ENCODE measurements around the gene TCF15.
"Not testable (repeated sequence)": the region's sequence is repeated elsewhere in the genome, so short reads cannot be mapped to it uniquely, and the experiment has no call there.

TCF15 gene

DNA sequence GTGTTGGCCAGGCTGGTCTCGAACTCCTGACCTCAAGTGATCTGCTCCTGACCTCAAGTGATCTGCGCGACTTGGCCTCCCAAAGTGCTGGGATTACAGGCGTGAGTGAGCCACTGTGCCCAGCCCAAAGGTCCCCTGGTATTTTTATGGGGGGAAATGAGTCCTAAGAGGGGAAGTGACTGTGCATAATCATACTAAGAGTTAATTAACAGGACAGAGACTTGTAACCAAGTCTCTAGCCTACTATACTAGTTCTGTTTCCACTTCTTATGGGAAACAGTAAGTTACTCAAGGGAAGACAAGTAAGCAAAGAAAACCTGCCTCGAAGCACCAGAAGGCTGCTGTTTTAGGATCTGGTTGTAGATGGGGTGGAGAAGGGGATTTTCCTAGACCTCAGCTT, 27.9 kb downstream of the TCF15 start:
- no peak for FAIRE-seq
- DNase-seq (ENCODE audit: low spot score), result no peak

DNA sequence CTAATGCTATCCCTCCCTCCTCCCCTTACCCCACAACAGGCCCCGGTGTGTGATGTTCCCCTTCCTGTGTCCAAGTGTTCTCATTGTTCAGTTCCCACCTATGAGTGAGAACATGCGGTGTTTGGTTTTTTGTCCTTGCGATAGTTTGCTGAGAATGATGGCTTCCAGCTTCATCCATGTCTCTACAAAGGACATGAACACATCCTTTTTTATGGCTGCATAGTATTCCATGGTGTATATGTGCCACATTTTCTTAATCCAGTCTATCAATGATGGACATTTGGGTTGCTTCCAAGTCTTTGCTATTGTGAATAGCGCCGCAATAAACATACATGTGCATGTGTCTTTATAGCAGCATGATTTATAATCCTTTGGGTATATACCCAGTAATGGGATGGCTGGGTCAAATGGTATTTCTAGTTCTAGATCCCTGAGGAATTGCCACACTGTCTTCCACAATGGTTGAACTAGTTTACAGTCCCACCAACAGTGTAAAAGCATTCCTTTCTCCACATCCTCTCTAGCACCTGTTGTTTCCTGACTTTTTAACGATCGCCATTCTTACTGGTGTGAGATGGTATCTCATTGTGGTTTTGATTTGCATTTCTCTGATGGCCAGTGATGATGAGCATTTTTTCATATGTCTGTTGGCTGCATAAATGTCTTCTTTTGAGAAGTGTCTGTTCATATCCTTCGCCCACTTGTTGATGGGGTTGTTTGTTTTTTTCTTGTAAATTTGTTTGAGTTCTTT, 31.0 kb downstream of the TCF15 start:
- not testable (repeated sequence) for DNase-seq (ENCODE audit: low spot score); FAIRE-seq

DNA sequence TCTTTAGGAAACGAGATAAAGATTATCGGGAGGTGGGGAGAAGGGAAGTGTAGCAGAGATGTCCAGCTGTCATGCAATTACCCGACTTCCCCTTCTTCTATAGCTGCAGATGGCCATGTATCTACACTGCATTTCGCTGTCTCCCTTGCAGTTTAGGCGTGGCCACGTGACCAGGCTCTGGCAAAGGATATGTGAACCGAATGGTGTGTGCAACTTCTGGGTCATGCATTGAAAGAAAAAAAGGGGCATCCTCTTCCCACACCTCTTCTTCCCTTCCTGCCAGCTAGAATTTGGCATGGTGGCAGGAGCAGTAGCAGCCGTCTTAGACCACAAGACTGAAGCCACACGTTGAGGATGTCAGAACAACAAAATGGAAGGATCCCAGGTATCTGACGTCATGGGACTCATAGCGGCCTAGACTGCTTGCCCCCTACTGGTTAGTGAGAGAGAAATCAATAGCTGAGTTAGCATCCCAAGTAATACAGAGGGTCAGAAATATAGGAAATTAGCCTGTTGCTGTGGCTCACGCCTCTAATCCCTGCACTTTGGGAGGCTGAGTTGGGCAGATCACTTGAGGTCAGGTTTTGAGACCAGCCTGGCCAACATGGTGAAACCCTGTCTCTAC, 32.8 kb downstream of the TCF15 start:
- no peak for DNase-seq (ENCODE audit: low spot score)
- no peak for FAIRE-seq

DNA sequence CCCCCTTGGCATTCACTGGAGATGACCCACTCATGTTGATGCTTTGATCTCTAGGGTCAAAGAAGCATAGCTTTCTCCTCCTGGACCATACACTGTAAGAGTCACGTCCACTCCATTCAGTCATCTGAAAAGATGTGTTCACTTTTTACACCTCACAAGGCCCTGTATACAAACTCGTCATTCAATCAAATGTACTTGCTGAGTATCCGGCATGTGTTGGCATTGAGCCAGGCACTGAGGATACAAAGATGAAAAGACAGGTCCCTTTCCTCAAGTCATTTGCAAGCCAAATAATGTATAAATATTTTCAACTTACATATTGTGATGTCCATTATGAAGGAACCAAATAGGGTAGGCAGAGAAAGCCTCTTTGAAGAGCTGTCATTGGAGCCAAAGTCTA, 34.0 kb downstream of the TCF15 start:
- FAIRE-seq (no peak), DNase-seq (ENCODE audit: low spot score) (no peak)

DNA sequence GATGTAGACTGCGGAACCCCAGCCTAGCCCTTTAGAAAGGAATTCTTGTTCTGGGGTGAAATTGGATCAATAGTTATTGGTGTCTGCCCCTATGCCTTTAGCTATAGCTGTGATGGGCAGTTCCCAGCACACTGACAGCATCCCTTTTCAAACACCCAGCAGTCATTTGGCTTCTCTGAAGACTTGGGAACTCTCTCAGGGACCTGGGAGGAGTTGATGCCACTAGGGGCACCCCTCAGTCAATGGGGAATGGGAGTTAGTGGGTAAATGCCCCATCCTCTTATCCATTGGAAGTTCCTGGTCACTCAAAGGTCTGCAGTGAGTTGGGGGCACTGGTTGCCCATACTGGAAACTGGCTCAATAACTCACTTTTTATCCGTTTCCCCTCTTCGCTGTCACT, 34.9 kb downstream of the TCF15 start:
- no peak for DNase-seq (ENCODE audit: low spot score)
- FAIRE-seq, result no peak

- no peak for FAIRE-seq
- DNase-seq (ENCODE audit: low spot score), result no peak
Measured at GRCh38 chr20:574297-574942, 35.7 kb downstream of the TCF15 start.

DNA sequence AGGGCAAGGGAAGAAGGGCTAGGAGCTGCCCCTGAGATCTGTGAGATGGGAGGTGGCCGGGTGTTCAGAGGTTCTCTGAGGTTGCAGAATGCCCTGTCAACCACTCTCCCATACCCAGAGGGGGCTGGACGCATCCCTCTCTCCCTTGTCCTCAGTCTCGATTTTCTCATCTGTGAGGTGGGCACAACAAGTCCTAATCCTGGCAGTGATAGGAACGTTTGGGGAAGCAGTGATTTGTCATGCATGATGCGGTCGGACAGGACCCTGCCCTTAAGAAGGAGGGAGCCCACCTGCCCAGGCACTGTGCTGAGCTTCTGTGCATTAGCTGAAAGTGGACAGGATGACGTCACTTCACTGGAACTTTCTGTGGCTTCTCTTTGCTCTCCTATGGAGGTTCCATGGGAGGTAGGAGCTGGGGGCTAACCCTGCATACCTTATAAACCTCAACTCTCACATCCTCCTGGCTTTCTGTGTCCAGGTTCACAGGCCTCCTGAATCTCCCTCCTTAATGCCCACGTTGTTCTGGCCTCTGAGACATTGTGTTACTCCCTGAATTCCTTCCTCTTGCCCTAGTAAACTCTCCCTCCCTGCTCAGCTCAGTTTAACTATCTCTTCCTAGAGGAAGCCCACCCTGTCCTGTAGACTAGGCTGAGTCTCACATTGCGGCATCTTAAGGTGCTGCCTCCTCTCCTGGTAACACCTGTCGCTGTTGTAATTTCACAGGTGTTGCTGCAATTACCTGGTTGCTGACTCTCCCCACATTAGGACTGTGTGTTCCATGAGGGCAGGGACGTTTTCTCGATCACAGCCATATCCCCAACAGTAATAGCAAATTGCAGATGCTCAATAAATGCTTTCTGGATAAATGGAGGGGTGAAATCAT, 36.5 kb downstream of the TCF15 start:
- DNase-seq (ENCODE audit: low spot score) (no peak), FAIRE-seq (no peak)

GRCh38 chr20:572727-573126, 37.4 kb downstream of the TCF15 start:
- FAIRE-seq (no peak), DNase-seq (ENCODE audit: low spot score) (no peak)

DNA sequence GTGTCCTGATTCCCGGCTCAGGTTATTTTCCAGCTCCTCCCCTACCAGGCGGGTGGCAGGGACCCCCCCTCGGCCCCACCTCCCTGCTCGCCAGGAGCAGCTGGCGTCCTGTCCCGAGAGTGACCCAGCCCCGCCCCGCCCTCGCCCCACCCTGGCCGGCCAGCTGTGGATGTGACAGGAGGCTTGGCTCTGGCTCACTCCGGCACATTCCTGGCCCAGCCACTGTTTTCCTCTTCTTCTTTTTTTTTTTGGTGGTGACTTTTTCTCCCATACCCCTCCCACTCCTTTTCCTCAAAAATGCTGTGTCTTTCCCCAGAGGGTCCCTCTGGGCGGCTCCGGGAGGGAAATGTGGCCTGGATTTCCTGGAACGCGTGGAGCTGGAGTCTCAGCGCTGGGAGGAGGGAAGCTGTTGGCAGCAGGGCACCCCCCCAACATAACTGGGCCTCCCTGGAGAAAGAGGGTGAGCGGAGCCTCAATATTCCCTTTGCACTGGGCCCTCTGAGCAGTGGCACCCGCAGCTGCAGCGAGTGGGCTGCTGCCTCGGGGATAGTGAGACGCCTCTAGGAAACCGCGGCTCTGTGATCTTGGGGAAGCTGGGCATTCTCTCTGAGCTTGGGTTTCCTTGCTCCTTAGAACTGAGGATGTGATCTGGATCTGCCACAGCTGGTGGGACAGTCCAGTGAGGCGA, 38.2 kb downstream of the TCF15 start:
- FAIRE-seq (no peak), DNase-seq (ENCODE audit: low spot score) (no peak)

DNA sequence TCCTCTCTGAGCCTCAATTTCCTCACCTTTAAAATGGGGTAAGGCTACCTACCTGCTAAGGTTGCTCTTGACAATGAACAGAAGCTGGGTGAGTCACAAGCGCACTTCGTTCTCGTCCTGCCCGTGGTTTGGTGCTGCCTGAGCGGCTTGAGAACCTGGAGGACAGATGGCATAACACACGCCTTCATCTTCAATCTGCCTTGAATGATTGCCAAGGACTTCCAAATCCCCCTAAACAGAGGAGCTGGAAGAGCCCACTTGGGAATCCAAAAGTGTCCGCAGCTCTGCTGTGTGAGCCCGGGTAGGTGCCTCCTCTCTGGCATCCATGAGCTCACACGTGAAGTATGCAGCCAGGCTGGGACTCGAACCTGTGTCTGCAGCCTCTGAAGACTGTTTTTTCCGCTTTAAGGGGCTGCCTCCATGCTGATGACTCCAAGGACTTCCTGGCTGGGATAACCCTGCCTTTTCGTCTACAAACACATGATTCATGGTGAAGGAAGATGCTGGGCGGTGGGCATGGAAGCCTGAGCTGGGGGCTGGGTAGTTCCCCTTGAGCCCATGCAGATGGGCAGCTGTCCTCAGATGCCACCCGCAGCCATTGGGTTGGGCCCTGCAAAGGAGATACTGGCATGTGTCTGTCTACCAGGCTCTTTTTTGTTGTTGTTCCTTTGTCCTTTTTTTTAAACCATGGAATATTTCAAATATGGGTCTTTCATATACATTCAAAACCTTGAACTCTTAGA, 41.3 kb downstream of the TCF15 start:
- FAIRE-seq (no peak), DNase-seq (ENCODE audit: low spot score) (no peak)

DNA sequence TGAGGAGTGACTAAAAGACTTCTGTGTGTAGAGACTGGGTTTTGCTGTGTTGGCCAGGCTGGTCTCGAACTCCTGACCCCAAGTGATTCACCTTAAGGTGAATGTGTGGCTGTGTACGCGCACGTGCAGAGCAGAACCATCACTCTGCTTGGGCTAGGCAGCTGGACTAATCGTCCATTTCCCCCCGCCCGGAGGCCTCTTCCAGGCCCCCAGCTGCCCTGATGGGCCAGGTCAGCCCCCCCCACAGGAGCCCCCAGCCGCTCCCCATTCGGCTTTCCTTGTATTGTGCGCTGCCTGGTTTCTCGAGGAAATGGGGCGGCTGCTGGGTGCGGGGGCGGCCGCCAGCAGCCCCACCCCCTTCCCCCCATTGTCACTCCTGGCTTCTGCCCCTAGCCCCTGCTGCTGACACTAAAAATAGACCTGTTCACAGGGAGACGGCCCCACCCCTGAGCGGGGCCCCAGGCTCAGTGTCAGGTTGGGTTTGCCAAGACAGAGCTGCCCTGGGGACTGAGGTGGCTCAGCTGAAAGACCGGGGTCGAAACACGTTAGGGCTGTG, 41.9 kb downstream of the TCF15 start:
- DNase-seq (ENCODE audit: low spot score), result no peak

GRCh38 chr20:564192-564591, 45.9 kb downstream of the TCF15 start:
- FAIRE-seq, result no peak
- DNase-seq (ENCODE audit: low spot score), result no peak

More for the DNA sequence above, 41.9 kb downstream of the TCF15 start:
- no peak for FAIRE-seq

DNA sequence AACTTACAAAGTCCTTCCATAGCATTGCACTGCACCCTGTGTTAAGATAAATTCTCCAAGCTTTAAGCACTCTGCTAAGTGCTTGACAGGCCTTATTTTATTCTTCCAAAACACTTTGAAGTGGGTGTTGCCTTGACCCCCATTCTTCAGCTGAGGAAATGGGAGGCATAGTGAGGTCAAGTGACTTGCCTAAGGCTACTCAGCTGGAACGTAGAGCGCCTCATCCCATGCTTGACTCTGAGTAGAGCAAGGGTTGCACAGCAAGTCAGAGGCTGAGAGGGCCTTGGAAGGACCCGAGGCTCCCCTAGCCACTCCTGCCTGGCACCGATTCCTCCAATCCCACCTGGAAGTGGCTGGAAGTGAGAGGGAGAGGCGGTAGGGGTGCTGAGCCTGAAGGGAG, 46.9 kb downstream of the TCF15 start:
- DNase-seq (ENCODE audit: low spot score), result no peak
- no peak for FAIRE-seq

DNA sequence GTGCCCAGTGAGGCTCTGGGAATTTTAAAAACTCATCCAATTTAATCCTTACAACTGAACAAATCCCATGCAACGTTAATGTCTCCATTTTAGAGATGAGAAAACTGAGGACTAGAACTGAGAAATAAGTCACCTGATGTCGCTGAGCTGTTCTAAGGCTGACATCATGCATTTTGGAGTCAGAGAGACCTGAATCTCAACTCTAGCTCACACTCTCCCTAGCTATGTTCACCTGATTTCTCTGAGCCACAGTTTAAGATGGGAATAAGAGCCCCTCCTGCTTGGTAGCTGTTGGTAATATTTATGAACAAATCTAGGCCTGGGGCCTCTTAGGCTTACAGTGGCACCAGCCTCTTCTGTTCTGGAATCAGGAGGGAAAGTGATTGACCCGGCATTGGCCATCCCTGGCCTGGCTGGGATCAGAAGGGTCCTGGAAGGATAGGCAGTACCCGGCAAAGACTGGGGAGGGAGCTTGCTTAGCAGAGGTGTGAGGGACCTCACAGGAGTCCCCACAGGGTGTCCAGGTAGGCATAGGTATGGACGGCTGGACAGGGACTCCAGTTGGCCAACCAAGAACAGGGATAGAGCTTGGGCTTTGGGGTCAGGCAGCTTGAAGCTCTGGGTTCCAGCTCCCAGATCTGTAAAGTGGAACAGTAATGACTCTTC, 47.7 kb downstream of the TCF15 start:
- FAIRE-seq (no peak), DNase-seq (ENCODE audit: low spot score) (no peak)

- FAIRE-seq (no peak), DNase-seq (ENCODE audit: low spot score) (peak; percentile 38)
Measured at GRCh38 chr20:561437-562231, 48.5 kb downstream of the TCF15 start.

DNA sequence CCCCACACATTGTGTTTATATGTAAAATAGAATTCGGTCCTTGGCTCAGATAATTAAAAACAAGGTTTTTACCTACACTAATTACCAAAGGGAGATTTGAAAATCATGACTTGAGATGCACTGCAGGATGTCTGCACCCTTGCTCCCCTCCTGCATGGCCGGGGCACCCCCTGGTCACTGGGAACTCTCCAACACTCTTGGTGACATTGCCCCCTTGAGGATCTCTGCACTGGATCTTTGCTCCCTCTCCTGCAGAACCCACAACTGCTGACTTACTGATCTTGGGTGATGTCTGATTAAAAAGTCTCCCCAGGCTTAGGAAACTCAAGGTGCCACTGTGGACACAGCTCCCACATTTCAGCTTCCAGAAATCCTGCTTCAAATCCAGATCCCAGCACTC, 49.4 kb downstream of the TCF15 start:
- no peak for DNase-seq (ENCODE audit: low spot score)
- no peak for FAIRE-seq

DNA sequence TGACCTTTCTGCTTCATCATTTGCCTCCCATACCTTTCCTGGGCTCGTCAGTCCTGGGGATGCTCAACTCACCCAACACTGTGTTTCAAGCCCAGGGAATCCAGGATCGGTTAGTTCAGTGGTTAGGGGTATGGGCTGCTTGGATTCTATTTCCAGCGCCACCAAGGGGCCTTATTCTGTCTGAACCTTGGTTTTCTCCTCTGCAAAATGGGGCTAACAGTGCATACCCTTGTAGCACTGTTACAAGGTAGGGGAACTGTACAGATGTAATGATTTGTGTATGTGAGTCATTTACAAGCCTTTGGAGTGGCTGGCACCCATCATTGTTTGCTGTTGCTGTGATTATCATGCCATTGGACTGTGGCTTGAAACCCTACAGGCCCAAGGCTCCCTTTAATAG, 52.0 kb downstream of the TCF15 start:
- no peak for FAIRE-seq
- DNase-seq (ENCODE audit: low spot score), result no peak

DNA sequence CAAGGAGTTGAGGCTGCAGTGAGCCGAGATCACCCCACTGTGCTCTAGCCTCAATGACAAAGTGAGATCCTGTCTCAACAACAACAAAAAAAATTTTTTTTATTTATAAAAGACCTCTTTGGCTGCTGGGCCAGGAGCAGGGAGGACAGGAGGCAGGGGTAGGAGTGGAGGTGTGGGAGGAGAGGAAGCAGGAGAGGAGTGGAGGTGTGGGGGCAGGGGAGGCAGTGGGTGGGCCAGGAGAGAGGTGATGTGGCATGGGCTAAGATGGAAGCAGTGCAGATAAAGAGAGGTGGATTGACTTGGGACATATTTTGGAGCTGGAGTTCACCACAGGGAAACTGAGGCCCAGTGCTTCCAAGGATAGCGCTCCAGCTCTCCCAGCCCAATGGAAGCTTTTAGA, 53.1 kb downstream of the TCF15 start:
- FAIRE-seq, result no peak
- DNase-seq (ENCODE audit: low spot score), result no peak

DNA sequence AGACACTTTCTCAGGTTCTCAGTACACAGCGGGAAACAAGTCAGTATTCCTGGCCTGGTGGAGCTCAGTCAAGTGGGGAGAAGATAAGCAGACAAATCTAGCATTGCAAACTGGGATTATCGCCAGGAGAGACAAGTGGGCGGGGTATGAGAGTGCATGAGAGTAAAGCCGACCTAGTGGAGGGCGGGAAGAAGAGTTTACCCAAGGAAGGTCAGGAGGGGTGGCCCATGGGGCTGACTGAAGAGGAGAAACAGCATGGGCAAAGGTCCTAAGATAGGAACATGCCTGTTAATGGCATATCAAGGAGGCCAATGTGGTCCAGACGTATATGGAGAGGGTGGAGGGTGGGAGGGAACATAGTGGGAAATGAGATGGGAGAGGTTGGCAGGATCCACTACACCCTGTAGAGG, 54.1 kb downstream of the TCF15 start:
- peak; percentile 15 for FAIRE-seq

More for the DNA sequence above, 54.1 kb downstream of the TCF15 start:
- peak; percentile 36 for DNase-seq (ENCODE audit: low spot score)
